ENCODE measurements around the gene YAF2.

GRCh38 chr12:42282294-42282693 is 44.2 kb upstream of the YAF2 start:
- TF ChIP-seq CTCF (IDR thresholded peaks at IDR 0.05; ENCODE audit: insufficient read depth, low read length): no peak
- no peak for TF ChIP-seq GABPA (IDR thresholded peaks at IDR 0.05; ENCODE audit: low read depth)

Data from HL-60 (cell line).